SK-N-MC (cell line): Measurements from ENCODE around the gene ECEL1.
A peak's percentile ranks its signal among the peaks of the same experiment; 100 is the strongest.

ENCODE experiments used
- DNase-seq: peaks from one replicate; pipeline ENCODE4 v3.0.0-alpha.2; 2011; ENCODE audit warnings: low read depth, low spot score
- H3K27ac ChIP-seq: fragments of 200-600 bp; sonication (generic); 2 replicates; pipeline ENCODE4 v1.5.1; 2016; ENCODE audit warnings: mixed run types
- H3K36me3 ChIP-seq: fragments of 200-600 bp; sonication (generic); 2 replicates; pipeline ENCODE4 v1.6.1; 2017; ENCODE audit warnings: antibody characterized with exemption, low read length, mixed read lengths; ENCODE audit not compliant: insufficient read depth
- H3K4me3 ChIP-seq: fragments of 200-600 bp; sonication (generic); 2 replicates; pipeline ENCODE4 v1.5.1; 2016
- H3K9ac ChIP-seq: fragments of 200-600 bp; sonication (generic); 2 replicates; pipeline ENCODE4 v1.8.0; 2017; ENCODE audit warnings: mixed run types, mixed read lengths; ENCODE audit not compliant: insufficient read length
- H3K9me3 ChIP-seq: fragments of 200-600 bp; sonication (generic); 2 replicates; pipeline ENCODE4 v1.6.1; 2017; ENCODE audit warnings: low read depth, mild to moderate bottlenecking, antibody characterized with exemption, low read length, moderate library complexity, mixed read lengths
- EZH2 ChIP-seq: fragments of 200-600 bp; sonication (generic); IDR thresholded peaks from one replicate; pipeline ENCODE4 v1.6.1; 2017; ENCODE audit warnings: antibody characterized with exemption
- FOXP2 ChIP-seq: optimal IDR thresholded peaks from 2 replicates; pipeline ENCODE3; 2011; ENCODE audit warnings: mild to moderate bottlenecking, moderate library complexity; ENCODE audit not compliant: insufficient read depth; ENCODE audit errors: extremely low read length, control extremely low read depth
- POLR2AphosphoS5 ChIP-seq: IDR thresholded peaks from 2 replicates; pipeline ENCODE4 v1.6.1; 2012; ENCODE audit warnings: mild to moderate bottlenecking, low read depth, low read length, borderline replicate concordance

Gene ECEL1

GRCh38 chr2:232523682-232524597 lies 36.3 kb upstream of the ECEL1 start:
- Histone ChIP-seq H3K27ac (no peak overlapping the region), H3K36me3 (no peaks in the 10 kb centered on the region), H3K9me3 (no peaks in the 10 kb centered on the region), H3K4me3 (peak overlapping the region; percentile 43), H3K9ac (no peak overlapping the region)
- no peak for TF ChIP-seq POLR2AphosphoS5
- no peak for TF ChIP-seq FOXP2
- no peak for TF ChIP-seq EZH2
- DNase-seq: no peak

DNA sequence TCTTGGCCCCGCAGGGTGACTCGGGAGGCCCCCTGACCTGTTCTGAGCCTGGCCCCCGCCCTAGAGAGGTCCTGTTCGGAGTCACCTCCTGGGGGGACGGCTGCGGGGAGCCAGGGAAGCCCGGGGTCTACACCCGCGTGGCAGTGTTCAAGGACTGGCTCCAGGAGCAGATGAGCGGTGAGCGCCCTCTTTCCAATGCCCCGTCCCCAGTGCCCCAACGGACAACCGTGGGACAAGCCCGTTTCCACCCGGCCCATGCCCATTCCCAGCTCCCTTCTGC lies 35.7 kb upstream of the ECEL1 start:
- no peak overlapping the region for H3K4me3 ChIP-seq
- H3K36me3 ChIP-seq: no peaks in the 10 kb centered on the region
- no peak overlapping the region for H3K9ac ChIP-seq
- TF ChIP-seq POLR2AphosphoS5: no peak
- TF ChIP-seq EZH2: peak; percentile 52
- TF ChIP-seq FOXP2: no peak
- no peak for DNase-seq
- no peak overlapping the region for H3K27ac ChIP-seq
- H3K9me3 ChIP-seq: no peaks in the 10 kb centered on the region

GRCh38 chr2:232522623-232523401 lies 35.2 kb upstream of the ECEL1 start:
- Histone ChIP-seq H3K9ac (no peak overlapping the region), H3K27ac (no peak overlapping the region), H3K9me3 (no peaks in the 10 kb centered on the region), H3K36me3 (no peaks in the 10 kb centered on the region), H3K4me3 (peak overlapping the region; percentile 28; the same call in 1 of the 2 replicates)
- no peak for DNase-seq
- TF ChIP-seq FOXP2 (no peak), POLR2AphosphoS5 (no peak), EZH2 (no peak)

- peak overlapping the region; percentile 28; the same call in 1 of the 2 replicates for H3K4me3 ChIP-seq
Measured at GRCh38 chr2:232521959-232522622, 34.5 kb upstream of the ECEL1 start.

GRCh38 chr2:232521098-232521497 lies 33.5 kb upstream of the ECEL1 start:
- Histone ChIP-seq H3K4me3 (no peak overlapping the region), H3K36me3 (no peaks in the 10 kb centered on the region), H3K27ac (no peak overlapping the region), H3K9ac (no peak overlapping the region), H3K9me3 (no peaks in the 10 kb centered on the region)
- no peak for DNase-seq
- TF ChIP-seq FOXP2 (no peak), EZH2 (no peak)

More at GRCh38 chr2:232521959-232522622, 34.5 kb upstream of the ECEL1 start:
- TF ChIP-seq FOXP2 (no peak), POLR2AphosphoS5 (no peak), EZH2 (no peak)
- Histone ChIP-seq H3K9me3 (no peaks in the 10 kb centered on the region), H3K36me3 (no peaks in the 10 kb centered on the region), H3K9ac (no peak overlapping the region), H3K27ac (no peak overlapping the region)
- no peak for DNase-seq

- H3K27ac ChIP-seq: no peak overlapping the region
- DNase-seq: no peak
- H3K9ac ChIP-seq: no peak overlapping the region
- TF ChIP-seq EZH2 (no peak), POLR2AphosphoS5 (no peak), FOXP2 (no peak)
- no peak overlapping the region for H3K4me3 ChIP-seq
- H3K36me3 ChIP-seq: no peaks in the 10 kb centered on the region
- no peaks in the 10 kb centered on the region for H3K9me3 ChIP-seq
Measured at GRCh38 chr2:232520489-232520888, 32.9 kb upstream of the ECEL1 start.

GRCh38 chr2:232519581-232520438 lies 32.2 kb upstream of the ECEL1 start, which contains the start of gene PRSS56:
TSS of gene PRSS56 (plus strand) at chr2:232520388. CDS start at chr2:232520599, 211 bp downstream.
- DNase-seq: no peak
- no peaks in the 10 kb centered on the region for H3K9me3 ChIP-seq
- no peak for TF ChIP-seq POLR2AphosphoS5
- TF ChIP-seq EZH2: no peak
- TF ChIP-seq FOXP2: no peak
- no peaks in the 10 kb centered on the region for H3K36me3 ChIP-seq
- H3K27ac ChIP-seq: no peak within 1 kb of the TSS
- H3K4me3 ChIP-seq: no peak within 1 kb of the TSS
- H3K9ac ChIP-seq: no peak within 1 kb of the TSS
